GM12891 (cell line): ENCODE data around the gene SLC26A1.

Experiments used
- DNase-seq: peaks from one replicate; pipeline ENCODE4 v3.0.0; 2011; ENCODE audit warnings: low spot score; ENCODE audit not compliant: insufficient read length
- FAIRE-seq: peaks from 2 replicates; lab custom pipeline; 2011; peaks lifted over from hg19 to GRCh38; lab: Jason Lieb, UNC
- PAX5 ChIP-seq: IDR thresholded peaks from 2 replicates; pipeline ENCODE4 v1.6.1; 2011; ENCODE audit warnings: low read length, moderate library complexity, mild to moderate bottlenecking; ENCODE audit not compliant: insufficient read depth, severe bottlenecking
- POLR2A ChIP-seq: IDR thresholded peaks from 2 replicates; pipeline ENCODE4 v1.6.1; 2011; ENCODE audit warnings: low read depth, low read length, control low read depth
- POLR2AphosphoS5 ChIP-seq: IDR thresholded peaks from 2 replicates; pipeline ENCODE4 v1.6.1; 2011; ENCODE audit warnings: low read depth, low read length, control low read depth
- POU2F2 ChIP-seq: IDR thresholded peaks from 2 replicates; pipeline ENCODE4 v1.6.1; 2011; ENCODE audit warnings: low read depth, mild to moderate bottlenecking, control low read depth, low read length, moderate library complexity
- SPI1 ChIP-seq: IDR thresholded peaks from 2 replicates; pipeline ENCODE4 v1.6.1; 2011; ENCODE audit warnings: low read depth, low read length, control low read depth
- TAF1 ChIP-seq: IDR thresholded peaks from 2 replicates; pipeline ENCODE4 v1.6.1; 2011; ENCODE audit warnings: low read depth, low read length, control low read depth

The SLC26A1 gene

GRCh38 chr4:1029529-1029928 is 36.3 kb upstream of the SLC26A1 start:
- TF ChIP-seq SPI1 (no peak), POLR2AphosphoS5 (no peak), PAX5 (no peak), POLR2A (no peak), TAF1 (no peak), POU2F2 (no peak)
- FAIRE-seq (no peak), DNase-seq (no peak)

- DNase-seq, result no peak
- TF ChIP-seq PAX5 (no peak), TAF1 (no peak), POU2F2 (no peak), POLR2AphosphoS5 (no peak), SPI1 (no peak), POLR2A (no peak)
- no peak for FAIRE-seq
Measured at GRCh38 chr4:1028574-1029220, 35.5 kb upstream of the SLC26A1 start.

- TF ChIP-seq TAF1 (no peak), POLR2AphosphoS5 (no peak)
- FAIRE-seq (no peak), DNase-seq (no peak)
Measured at GRCh38 chr4:1027915-1028238, 34.7 kb upstream of the SLC26A1 start.

GRCh38 chr4:1027219-1027914 is 34.2 kb upstream of the SLC26A1 start:
- FAIRE-seq (no peak), DNase-seq (no peak)
- TF ChIP-seq POU2F2 (no peak), PAX5 (no peak), SPI1 (no peak), TAF1 (no peak), POLR2AphosphoS5 (no peak), POLR2A (no peak)

GRCh38 chr4:1026115-1026514 is 32.9 kb upstream of the SLC26A1 start:
- DNase-seq (peak; percentile 91), FAIRE-seq (peak; percentile 98)
- TF ChIP-seq TAF1, result no peak
- peak; percentile 85 for TF ChIP-seq POU2F2

GRCh38 chr4:1024882-1025545 is 31.8 kb upstream of the SLC26A1 start:
- FAIRE-seq (no peak), DNase-seq (no peak)
- TF ChIP-seq PAX5, result no peak
- TF ChIP-seq POU2F2, result no peak
- TF ChIP-seq POLR2AphosphoS5, result no peak
- no peak for TF ChIP-seq POLR2A
- no peak for TF ChIP-seq SPI1
- no peak for TF ChIP-seq TAF1

GRCh38 chr4:1023895-1024740 is 30.9 kb upstream of the SLC26A1 start:
- FAIRE-seq (no peak), DNase-seq (no peak)
- TF ChIP-seq TAF1, result no peak
- TF ChIP-seq PAX5, result no peak
- TF ChIP-seq POU2F2, result no peak
- TF ChIP-seq POLR2AphosphoS5, result no peak
- no peak for TF ChIP-seq POLR2A

- TF ChIP-seq POU2F2 (no peak), POLR2AphosphoS5 (no peak), TAF1 (no peak)
- DNase-seq, result no peak
- no peak for FAIRE-seq
Measured at GRCh38 chr4:1023075-1023640, 30.0 kb upstream of the SLC26A1 start.

GRCh38 chr4:1022739-1023066 is 29.5 kb upstream of the SLC26A1 start:
- DNase-seq (no peak), FAIRE-seq (no peak)
- TF ChIP-seq POLR2AphosphoS5 (no peak), TAF1 (no peak), PAX5 (no peak), SPI1 (no peak), POLR2A (no peak), POU2F2 (no peak)

GRCh38 chr4:1022051-1022738 is 29.0 kb upstream of the SLC26A1 start:
- FAIRE-seq (no peak), DNase-seq (no peak)
- no peak for TF ChIP-seq PAX5
- TF ChIP-seq SPI1, result no peak
- TF ChIP-seq POU2F2, result no peak
- TF ChIP-seq POLR2AphosphoS5, result no peak
- no peak for TF ChIP-seq TAF1
- TF ChIP-seq POLR2A, result no peak
